ENCODE measurements around the gene NFYA.

NFYA gene

GRCh38 chr6:41122373-41122772 lies 49.6 kb downstream of the NFYA start:
- DNase-seq (ENCODE audit: low read depth), result no peak

GRCh38 chr6:41122918-41123317 lies 50.1 kb downstream of the NFYA start:
- DNase-seq (ENCODE audit: low read depth), result no peak

- no peak for DNase-seq (ENCODE audit: low read depth)
Observed at GRCh38 chr6:41125282-41125681, 52.5 kb downstream of the NFYA start.

GRCh38 chr6:41132254-41132653 lies 59.5 kb downstream of the NFYA start:
- DNase-seq (ENCODE audit: low read depth), result no peak

GRCh38 chr6:41135062-41135832 lies 62.5 kb downstream of the NFYA start:
- no peak for DNase-seq (ENCODE audit: low read depth)

- DNase-seq (ENCODE audit: low read depth), result no peak
Observed at GRCh38 chr6:41136911-41137310, 64.1 kb downstream of the NFYA start.

GRCh38 chr6:41147917-41148316 lies 75.1 kb downstream of the NFYA start:
- no peak for DNase-seq (ENCODE audit: low read depth)

All from GM04503 (cell line).